ENCODE data around the gene RASL12.

DNA sequence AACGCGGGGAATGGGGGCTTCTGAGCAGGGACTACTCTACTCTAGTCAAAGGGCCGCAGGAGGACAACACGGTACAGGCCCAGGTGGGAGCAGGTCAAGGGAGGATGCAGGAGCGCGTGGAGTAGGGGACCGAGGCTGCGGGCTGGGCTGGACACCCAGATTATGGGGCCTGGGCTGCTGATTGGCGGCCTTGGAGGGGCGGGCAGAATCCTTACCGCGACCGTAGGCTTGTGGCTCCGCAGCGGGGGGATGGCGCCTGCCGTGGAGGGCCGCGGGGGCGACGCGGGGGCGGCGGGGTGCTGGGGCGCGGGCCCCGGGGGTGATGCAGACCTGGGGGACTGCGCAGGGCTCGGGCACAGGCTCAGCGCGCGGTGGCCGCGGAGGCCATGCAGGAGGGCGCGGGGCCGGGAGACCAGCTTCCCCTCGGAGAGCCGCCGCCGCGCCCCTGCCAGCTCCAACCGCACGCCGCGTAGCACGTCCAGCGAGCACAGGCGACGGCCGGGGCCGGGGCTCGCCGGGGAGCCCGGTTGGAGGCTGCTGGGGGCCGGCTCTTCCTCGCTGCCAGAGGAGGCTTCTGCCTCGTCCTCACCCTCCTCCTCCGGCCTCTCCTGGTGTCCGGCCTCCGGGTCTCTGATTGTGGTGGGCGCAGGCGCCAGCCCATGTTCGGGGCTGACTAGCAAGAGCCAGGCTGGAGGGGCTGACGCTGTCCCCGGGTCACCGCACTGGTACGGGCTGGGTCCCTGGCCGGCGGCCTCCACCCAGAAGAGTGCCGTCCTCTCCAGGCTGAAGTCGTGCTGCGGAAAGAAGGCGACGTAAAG is 34.3 kb upstream of the RASL12 start:
- TF ChIP-seq, protein P1, sequence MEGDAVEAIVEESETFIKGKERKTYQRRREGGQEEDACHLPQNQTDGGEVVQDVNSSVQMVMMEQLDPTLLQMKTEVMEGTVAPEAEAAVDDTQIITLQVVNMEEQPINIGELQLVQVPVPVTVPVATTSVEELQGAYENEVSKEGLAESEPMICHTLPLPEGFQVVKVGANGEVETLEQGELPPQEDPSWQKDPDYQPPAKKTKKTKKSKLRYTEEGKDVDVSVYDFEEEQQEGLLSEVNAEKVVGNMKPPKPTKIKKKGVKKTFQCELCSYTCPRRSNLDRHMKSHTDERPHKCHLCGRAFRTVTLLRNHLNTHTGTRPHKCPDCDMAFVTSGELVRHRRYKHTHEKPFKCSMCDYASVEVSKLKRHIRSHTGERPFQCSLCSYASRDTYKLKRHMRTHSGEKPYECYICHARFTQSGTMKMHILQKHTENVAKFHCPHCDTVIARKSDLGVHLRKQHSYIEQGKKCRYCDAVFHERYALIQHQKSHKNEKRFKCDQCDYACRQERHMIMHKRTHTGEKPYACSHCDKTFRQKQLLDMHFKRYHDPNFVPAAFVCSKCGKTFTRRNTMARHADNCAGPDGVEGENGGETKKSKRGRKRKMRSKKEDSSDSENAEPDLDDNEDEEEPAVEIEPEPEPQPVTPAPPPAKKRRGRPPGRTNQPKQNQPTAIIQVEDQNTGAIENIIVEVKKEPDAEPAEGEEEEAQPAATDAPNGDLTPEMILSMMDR (IDR thresholded peaks at IDR 0.05): no peak
- TF ChIP-seq POLR2A (IDR thresholded peaks at IDR 0.05; ENCODE audit: low read length) (no peak), ZNF302 (CRISPR knock-in tag; IDR thresholded peaks at IDR 0.05) (no peak), SREBF2 (IDR thresholded peaks at IDR 0.05) (no peak), MYC (IDR thresholded peaks at IDR 0.05; ENCODE audit: borderline replicate concordance, low read length) (no peak), CBX8 (IDR thresholded peaks at IDR 0.05) (no peak), EP300 (IDR thresholded peaks at IDR 0.05) (no peak), RNF2 (IDR thresholded peaks at IDR 0.05; ENCODE audit: borderline replicate concordance, low read depth) (no peak), CHD4 (IDR thresholded peaks at IDR 0.05; ENCODE audit: borderline replicate concordance) (no peak)
